Activated T-cell treated with anti-CD3 and anti-CD28 coated beads, Interleukin-2, amount 50 U/mL, for 24 hours (primary cell): ENCODE measurements around the gene SGPP1.
"Not testable (repeated sequence)": the region's sequence is repeated elsewhere in the genome, so short reads cannot be mapped to it uniquely, and the experiment has no call there.

Source experiments
- DNase-seq: peaks from one replicate; pipeline ENCODE4 v3.0.0-alpha.2; 2020
- H3K27ac Mint-ChIP-seq: 2 replicates; pipeline ENCODE4 v1.8.0; 2020; ENCODE audit warnings: mild to moderate bottlenecking, mixed read lengths
- H3K27me3 Mint-ChIP-seq: 2 replicates; pipeline ENCODE4 v1.8.0; 2020; ENCODE audit warnings: mixed read lengths
- H3K36me3 Mint-ChIP-seq: 2 replicates; pipeline ENCODE4 v1.8.0; 2020; ENCODE audit warnings: low read depth, mixed read lengths
- H3K4me1 Mint-ChIP-seq: 2 replicates; pipeline ENCODE4 v1.8.0; 2020; ENCODE audit warnings: low read depth, mixed read lengths
- H3K4me3 Mint-ChIP-seq: 2 replicates; pipeline ENCODE4 v1.8.0; 2020; ENCODE audit warnings: mild to moderate bottlenecking, moderate library complexity, mixed read lengths
- H3K9me3 Mint-ChIP-seq: 2 replicates; pipeline ENCODE4 v1.8.0; 2020; ENCODE audit warnings: mixed read lengths

SGPP1 gene

DNA sequence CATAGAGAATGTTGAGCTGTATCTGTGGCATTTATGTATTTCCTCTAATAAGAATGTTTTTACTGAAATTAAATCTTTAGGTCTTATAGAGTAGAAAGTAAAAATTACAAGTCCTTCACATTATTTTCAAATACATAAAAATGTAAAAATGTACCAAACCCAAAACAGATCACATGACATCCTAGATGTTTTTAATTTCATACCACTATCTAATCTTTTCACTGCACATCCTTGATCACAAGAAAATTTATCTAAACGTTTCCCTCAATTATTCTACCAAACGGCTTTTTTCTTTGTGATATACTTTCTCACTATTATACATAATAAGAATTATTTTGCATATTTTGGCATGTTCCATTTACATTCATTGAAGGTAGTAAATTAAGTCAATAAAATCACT lies 18.3 kb downstream of the SGPP1 start:
- no peaks in the 10 kb centered on the region for H3K9me3 Mint-ChIP-seq
- no peak overlapping the region for H3K27ac Mint-ChIP-seq
- H3K36me3 Mint-ChIP-seq, result peaks cover 14% of the 10 kb centered on the region
- peaks cover 52% of the 10 kb centered on the region for H3K4me1 Mint-ChIP-seq
- no peak for DNase-seq
- no peaks in the 10 kb centered on the region for H3K27me3 Mint-ChIP-seq
- no peak overlapping the region for H3K4me3 Mint-ChIP-seq

GRCh38 chr14:63707216-63707615 lies 20.6 kb downstream of the SGPP1 start:
- H3K4me1 Mint-ChIP-seq, result peaks cover 43% of the 10 kb centered on the region
- no peak overlapping the region for H3K27ac Mint-ChIP-seq
- H3K4me3 Mint-ChIP-seq, result no peak overlapping the region
- H3K36me3 Mint-ChIP-seq, result peaks cover 3% of the 10 kb centered on the region
- H3K27me3 Mint-ChIP-seq, result no peaks in the 10 kb centered on the region
- DNase-seq, result no peak
- no peaks in the 10 kb centered on the region for H3K9me3 Mint-ChIP-seq

DNA sequence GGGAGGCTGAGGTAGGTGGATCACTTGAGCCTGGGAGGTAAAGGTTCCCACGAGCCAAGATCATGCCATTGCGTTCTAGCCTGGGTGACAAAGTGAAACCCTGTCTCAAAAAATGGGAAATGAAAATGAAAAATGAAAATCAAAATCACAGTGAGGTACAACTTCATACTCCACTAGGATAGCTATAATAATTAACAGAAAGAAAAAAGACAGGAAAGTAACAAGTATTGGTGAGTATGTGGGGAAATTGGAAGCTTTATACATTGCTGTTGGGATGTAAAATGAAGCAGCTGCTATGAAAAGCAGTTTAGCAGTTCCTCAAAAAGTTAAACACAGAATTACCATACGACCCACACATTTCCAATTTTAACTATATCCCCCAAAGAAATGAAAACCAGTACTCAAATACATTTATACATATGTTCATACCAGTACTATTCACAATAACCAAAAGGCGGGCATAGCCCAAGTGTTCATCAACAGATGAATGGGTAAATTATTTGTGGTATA lies 22.2 kb downstream of the SGPP1 start:
- no peaks in the 10 kb centered on the region for H3K9me3 Mint-ChIP-seq
- DNase-seq, result no peak
- no peaks in the 10 kb centered on the region for H3K36me3 Mint-ChIP-seq
- peaks cover 42% of the 10 kb centered on the region for H3K4me1 Mint-ChIP-seq
- no peak overlapping the region for H3K4me3 Mint-ChIP-seq
- no peak overlapping the region for H3K27ac Mint-ChIP-seq
- H3K27me3 Mint-ChIP-seq, result no peaks in the 10 kb centered on the region

DNA sequence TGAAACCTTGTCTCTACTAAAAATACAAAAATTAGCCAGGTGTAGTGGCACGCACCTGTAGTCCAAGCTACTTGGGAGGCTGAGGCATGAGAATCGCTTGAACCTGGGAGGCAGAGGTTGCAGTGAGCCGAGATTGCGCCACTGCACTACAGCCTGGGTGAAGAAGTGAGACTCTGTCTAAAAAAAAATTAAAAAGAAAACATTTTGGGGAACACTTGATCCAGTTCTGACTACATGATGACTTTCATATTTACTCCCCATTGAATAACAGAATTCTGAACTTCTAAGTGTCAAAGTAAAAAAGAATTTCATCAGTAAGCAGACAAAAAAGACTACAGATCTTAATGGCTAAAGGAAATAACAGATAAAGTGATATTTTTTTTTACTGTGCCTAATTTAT lies 25.3 kb downstream of the SGPP1 start:
- H3K4me3 Mint-ChIP-seq, H3K36me3 Mint-ChIP-seq, H3K27ac Mint-ChIP-seq, H3K27me3 Mint-ChIP-seq, DNase-seq, H3K9me3 Mint-ChIP-seq: not testable (repeated sequence)
- H3K4me1 Mint-ChIP-seq, result peaks cover 33% of the 10 kb centered on the region

DNA sequence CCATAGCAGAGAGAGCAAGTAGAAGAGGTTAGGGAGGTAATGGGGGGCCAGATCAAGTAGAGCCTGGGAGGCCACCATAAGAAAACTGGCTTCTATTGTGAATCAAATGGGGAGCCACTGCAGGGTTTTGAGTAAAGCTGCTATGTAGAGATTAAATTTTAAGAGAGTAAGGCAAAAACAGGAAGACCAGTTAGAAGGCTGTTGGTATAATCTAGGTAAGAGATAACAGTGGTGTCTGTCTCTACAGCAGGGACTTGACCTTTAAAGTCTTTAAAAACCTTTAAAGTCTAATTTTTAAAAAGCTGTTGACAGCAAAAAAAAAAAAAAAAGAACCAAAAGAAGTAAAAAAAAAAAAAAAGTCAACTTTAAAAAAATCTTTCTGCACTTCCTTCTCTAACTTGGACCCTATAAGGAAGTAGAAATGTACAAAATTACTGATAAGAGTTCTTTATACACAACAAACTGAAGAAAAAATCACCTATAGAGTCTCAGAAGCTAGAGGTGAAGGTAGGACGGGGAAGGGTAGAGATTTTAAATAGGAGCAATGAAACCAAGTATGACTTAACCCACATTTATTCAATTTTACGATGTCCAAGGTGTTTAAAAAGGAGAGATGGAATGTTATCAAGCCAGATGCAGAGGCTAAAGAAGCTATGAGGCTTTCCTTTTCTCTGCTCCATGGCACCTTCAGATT lies 26.1 kb downstream of the SGPP1 start:
- Mint-ChIP-seq H3K4me3 (no peak overlapping the region), H3K9me3 (no peaks in the 10 kb centered on the region), H3K4me1 (peaks cover 36% of the 10 kb centered on the region), H3K27ac (no peak overlapping the region), H3K36me3 (peaks cover 2% of the 10 kb centered on the region), H3K27me3 (no peaks in the 10 kb centered on the region)
- DNase-seq, result no peak

DNA sequence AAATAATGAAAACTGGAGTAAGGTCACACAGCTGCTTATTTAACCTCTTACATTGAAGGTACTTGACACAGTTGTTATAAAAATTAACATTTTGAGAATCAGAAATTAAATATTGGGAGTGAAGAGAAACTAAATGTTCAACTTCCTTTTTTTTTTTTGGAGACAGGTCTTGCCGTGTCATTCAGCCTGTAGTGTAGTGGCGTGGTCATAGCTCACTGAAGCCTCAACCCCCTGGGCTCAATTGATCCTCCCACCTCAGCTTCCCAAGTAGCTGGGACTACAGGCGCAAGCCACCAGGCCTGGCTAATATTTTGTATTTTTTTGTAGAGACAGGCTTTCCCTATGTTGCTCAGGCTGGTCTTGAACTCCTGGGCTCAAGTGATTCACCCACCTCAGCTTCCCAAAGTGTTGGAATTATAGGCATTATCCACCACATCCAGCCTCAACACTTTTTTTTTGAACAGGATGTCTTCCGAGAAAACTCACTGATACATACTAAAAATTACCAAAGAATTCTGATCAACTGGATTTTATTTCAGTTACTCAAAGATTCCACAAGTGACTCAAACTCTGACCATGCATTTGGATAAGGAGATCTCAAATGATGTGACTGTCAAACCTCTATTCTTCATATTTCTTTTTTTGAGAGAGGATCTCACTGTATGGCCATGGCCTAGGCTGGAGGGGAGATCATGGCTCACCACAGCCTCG lies 35.4 kb downstream of the SGPP1 start:
- no peak for DNase-seq
- peaks cover 5% of the 10 kb centered on the region for H3K4me1 Mint-ChIP-seq
- peaks cover 31% of the 10 kb centered on the region for H3K36me3 Mint-ChIP-seq
- no peaks in the 10 kb centered on the region for H3K9me3 Mint-ChIP-seq
- H3K4me3 Mint-ChIP-seq, result no peak overlapping the region
- H3K27me3 Mint-ChIP-seq, result no peaks in the 10 kb centered on the region
- no peak overlapping the region for H3K27ac Mint-ChIP-seq

- H3K4me3 Mint-ChIP-seq, result no peak overlapping the region
- H3K9me3 Mint-ChIP-seq, result no peaks in the 10 kb centered on the region
- H3K4me1 Mint-ChIP-seq, result peaks cover 2% of the 10 kb centered on the region
- H3K27me3 Mint-ChIP-seq, result no peaks in the 10 kb centered on the region
- DNase-seq, result no peak
- H3K36me3 Mint-ChIP-seq, result peaks cover 25% of the 10 kb centered on the region
- no peak overlapping the region for H3K27ac Mint-ChIP-seq
Observed at GRCh38 chr14:63689132-63689531, 38.7 kb downstream of the SGPP1 start.

DNA sequence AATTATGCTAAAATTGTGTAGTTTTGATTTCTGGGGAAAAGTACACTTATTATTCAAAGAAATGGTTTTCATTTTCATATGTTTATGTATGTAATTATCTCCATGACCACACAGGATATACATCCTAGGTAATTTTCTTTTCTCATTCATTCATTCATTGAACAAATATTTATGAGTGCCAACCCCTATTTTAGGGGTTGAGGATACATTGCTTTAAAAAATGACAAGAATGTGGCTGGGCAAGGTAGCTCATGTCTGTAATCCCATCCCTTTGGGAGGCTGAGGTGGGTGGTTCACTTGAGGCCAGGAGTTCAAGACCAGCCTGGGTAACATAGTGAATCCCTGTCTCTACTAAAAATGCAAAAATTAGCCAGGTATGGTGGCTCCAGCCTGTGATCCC lies 40.9 kb downstream of the SGPP1 start:
- H3K9me3 Mint-ChIP-seq, result no peaks in the 10 kb centered on the region
- peaks cover 5% of the 10 kb centered on the region for H3K4me1 Mint-ChIP-seq
- DNase-seq, result no peak
- no peaks in the 10 kb centered on the region for H3K27me3 Mint-ChIP-seq
- H3K36me3 Mint-ChIP-seq, result peaks cover 23% of the 10 kb centered on the region
- H3K4me3 Mint-ChIP-seq, result no peak overlapping the region
- no peak overlapping the region for H3K27ac Mint-ChIP-seq

DNA sequence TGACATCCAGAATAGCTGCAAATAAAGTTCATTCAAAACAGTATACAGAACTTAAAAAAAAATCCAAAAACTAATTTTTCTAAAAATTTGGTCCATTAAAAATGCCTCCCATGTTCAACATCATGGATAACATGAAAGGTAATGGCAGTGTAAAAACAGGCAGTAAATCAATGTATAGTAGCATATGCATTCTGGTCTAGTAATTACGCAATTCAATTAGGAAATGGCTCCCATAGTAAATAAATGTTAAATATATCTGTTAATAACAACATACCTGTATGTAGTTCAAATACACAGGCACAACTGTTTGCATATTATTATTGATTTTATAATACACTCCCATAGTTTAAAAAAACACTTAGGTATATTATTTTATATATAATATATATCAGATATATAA lies 42.5 kb downstream of the SGPP1 start:
- Mint-ChIP-seq H3K4me3 (no peak overlapping the region), H3K36me3 (peaks cover 22% of the 10 kb centered on the region)

GRCh38 chr14:63682727-63683593 lies 44.9 kb downstream of the SGPP1 start:
- Mint-ChIP-seq H3K4me1 (peaks cover 5% of the 10 kb centered on the region), H3K27ac (no peak overlapping the region), H3K36me3 (peaks cover 21% of the 10 kb centered on the region), H3K27me3 (no peaks in the 10 kb centered on the region), H3K9me3 (no peaks in the 10 kb centered on the region), H3K4me3 (no peak overlapping the region)
- no peak for DNase-seq

More for the DNA sequence above, 42.5 kb downstream of the SGPP1 start:
- no peaks in the 10 kb centered on the region for H3K27me3 Mint-ChIP-seq
- no peaks in the 10 kb centered on the region for H3K9me3 Mint-ChIP-seq
- no peak for DNase-seq
- H3K27ac Mint-ChIP-seq, result no peak overlapping the region
- peaks cover 5% of the 10 kb centered on the region for H3K4me1 Mint-ChIP-seq

DNA sequence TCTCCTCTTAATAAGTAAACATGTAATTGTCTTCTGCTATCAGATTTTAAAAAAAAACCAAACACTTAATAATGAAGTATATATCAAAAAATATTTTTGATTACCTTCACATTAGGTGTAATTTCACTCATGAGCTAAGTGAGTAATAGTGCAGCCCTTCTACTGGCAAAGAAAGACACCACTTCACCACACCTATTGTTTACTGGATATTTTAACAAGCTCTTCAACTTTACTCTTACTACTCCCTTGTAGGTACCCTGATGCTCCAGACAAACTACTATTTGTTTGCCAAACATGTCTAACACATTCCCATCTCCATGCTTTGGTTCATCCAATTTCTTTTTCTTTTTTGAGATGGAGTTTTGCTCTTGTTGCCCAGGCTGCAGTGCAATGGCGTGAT lies 49.3 kb downstream of the SGPP1 start:
- no peaks in the 10 kb centered on the region for H3K4me1 Mint-ChIP-seq
- H3K36me3 Mint-ChIP-seq, result peaks cover 20% of the 10 kb centered on the region
- DNase-seq, result no peak
- H3K4me3 Mint-ChIP-seq, result no peak overlapping the region
- no peaks in the 10 kb centered on the region for H3K9me3 Mint-ChIP-seq
- no peaks in the 10 kb centered on the region for H3K27me3 Mint-ChIP-seq
- H3K27ac Mint-ChIP-seq, result no peak overlapping the region

DNA sequence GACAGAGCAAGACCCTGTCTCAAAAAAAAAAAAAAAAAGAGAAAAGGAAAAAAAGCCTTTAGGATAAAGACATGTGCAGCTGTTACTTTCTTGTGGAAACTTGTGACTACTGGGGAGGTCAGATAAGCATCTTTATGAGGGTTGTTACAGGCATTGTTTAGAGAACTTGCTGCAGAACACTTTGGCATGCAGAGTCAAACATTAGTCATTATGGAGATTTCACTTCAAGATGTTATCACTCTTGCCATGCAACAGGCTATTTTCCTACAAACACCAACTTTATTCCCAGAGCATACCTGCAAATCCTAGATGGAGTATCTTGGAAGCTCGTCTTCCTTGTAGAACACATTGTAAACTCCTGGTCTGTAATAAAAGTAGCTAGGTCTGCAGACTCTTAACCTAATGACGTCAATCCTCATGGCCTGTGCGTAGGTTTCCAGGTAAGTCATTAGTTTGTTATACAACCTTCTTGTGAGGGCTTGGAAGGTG lies 49.9 kb downstream of the SGPP1 start:
- DNase-seq, result no peak
- Mint-ChIP-seq H3K36me3 (peaks cover 19% of the 10 kb centered on the region), H3K4me3 (no peak overlapping the region), H3K27me3 (no peaks in the 10 kb centered on the region), H3K4me1 (no peaks in the 10 kb centered on the region), H3K27ac (no peak overlapping the region), H3K9me3 (no peaks in the 10 kb centered on the region)

GRCh38 chr14:63676615-63677014 lies 51.2 kb downstream of the SGPP1 start:
- Mint-ChIP-seq H3K4me1 (no peaks in the 10 kb centered on the region), H3K27ac (no peak overlapping the region), H3K36me3 (peaks cover 19% of the 10 kb centered on the region), H3K27me3 (no peaks in the 10 kb centered on the region), H3K9me3 (no peaks in the 10 kb centered on the region), H3K4me3 (no peak overlapping the region)
- no peak for DNase-seq

GRCh38 chr14:63673886-63674497 lies 53.9 kb downstream of the SGPP1 start:
- Mint-ChIP-seq H3K27ac (no peak overlapping the region), H3K4me1 (no peaks in the 10 kb centered on the region), H3K4me3 (no peak overlapping the region), H3K27me3 (no peaks in the 10 kb centered on the region), H3K36me3 (peaks cover 10% of the 10 kb centered on the region), H3K9me3 (no peaks in the 10 kb centered on the region)
- no peak for DNase-seq
